ENCODE measurements around the gene MAML3. TPM values are rescaled to one million over a fixed set of nuclear protein-coding genes. Genes with fewer than 3 reads are reported as not detected.

Gene MAML3
- total RNA-seq, 1 experiment from 2014 or later: 12.1 TPM

DNA sequence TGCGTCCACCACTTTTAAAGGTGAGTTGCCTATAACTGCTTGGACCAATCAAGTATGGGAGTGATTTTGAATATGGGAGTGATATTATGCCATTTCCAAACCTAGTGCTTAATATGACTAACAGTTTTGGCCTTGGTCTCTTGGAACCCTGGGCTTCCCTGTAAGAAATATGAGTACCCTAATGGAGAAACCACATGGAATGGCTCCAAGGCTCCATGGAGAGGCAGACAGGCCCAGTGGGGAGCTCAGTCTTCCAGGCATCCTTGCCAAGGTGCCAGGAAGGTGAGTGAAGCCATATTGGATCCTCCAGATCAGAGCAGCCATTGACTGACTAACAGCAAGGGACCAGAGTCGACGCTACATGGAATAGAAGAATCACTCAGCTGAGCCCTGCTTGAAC is 53.2 kb downstream of the MAML3 start:
- no peak overlapping the region for H3K4me3 ChIP-seq (ENCODE audit: low read depth, low read length)
- H3K9me3 ChIP-seq: no peaks in the 10 kb centered on the region
- intact Hi-C loops (cut with micrococcal nuclease; ENCODE audit: unreplicated experiment): no loop called here
- peaks cover 44% of the 10 kb centered on the region for H3K4me1 Mint-ChIP-seq (ENCODE audit: low read depth, unreplicated experiment)
- CTCF ChIA-PET: no interaction called here
- POLR2A ChIA-PET: no interaction called here
- DNase-seq: no peak
- peaks cover 18% of the 10 kb centered on the region for H3K4me1 ChIP-seq
- no peak overlapping the region for H3K4me3 Mint-ChIP-seq (ENCODE audit: unreplicated experiment)
- no peaks in the 10 kb centered on the region for H3K36me3 ChIP-seq (ENCODE audit: control insufficient read depth, insufficient read depth, low read length)
- no peaks in the 10 kb centered on the region for H3K27me3 ChIP-seq (replicated peaks; ENCODE audit: control insufficient read depth, insufficient read depth, low read length)
- BruUV-seq (replicated peaks): no TSS peak
- H3K27ac Mint-ChIP-seq (ENCODE audit: unreplicated experiment): no peak overlapping the region
- H3K27me3 Mint-ChIP-seq (ENCODE audit: insufficient read depth, unreplicated experiment): no peaks in the 10 kb centered on the region
- no peaks in the 10 kb centered on the region for H3K9me3 Mint-ChIP-seq (ENCODE audit: unreplicated experiment)
- TF ChIP-seq, protein P1, sequence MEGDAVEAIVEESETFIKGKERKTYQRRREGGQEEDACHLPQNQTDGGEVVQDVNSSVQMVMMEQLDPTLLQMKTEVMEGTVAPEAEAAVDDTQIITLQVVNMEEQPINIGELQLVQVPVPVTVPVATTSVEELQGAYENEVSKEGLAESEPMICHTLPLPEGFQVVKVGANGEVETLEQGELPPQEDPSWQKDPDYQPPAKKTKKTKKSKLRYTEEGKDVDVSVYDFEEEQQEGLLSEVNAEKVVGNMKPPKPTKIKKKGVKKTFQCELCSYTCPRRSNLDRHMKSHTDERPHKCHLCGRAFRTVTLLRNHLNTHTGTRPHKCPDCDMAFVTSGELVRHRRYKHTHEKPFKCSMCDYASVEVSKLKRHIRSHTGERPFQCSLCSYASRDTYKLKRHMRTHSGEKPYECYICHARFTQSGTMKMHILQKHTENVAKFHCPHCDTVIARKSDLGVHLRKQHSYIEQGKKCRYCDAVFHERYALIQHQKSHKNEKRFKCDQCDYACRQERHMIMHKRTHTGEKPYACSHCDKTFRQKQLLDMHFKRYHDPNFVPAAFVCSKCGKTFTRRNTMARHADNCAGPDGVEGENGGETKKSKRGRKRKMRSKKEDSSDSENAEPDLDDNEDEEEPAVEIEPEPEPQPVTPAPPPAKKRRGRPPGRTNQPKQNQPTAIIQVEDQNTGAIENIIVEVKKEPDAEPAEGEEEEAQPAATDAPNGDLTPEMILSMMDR (IDR thresholded peaks at IDR 0.05; ENCODE audit: insufficient read depth in 1 of 2, low read depth in 1 of 2, low read length in 1 of 2, severe bottlenecking in 1 of 2, unreplicated experiment in 1 of 2): no peak
- no peaks in the 10 kb centered on the region for H3K36me3 Mint-ChIP-seq (ENCODE audit: insufficient read depth, unreplicated experiment)

DNA sequence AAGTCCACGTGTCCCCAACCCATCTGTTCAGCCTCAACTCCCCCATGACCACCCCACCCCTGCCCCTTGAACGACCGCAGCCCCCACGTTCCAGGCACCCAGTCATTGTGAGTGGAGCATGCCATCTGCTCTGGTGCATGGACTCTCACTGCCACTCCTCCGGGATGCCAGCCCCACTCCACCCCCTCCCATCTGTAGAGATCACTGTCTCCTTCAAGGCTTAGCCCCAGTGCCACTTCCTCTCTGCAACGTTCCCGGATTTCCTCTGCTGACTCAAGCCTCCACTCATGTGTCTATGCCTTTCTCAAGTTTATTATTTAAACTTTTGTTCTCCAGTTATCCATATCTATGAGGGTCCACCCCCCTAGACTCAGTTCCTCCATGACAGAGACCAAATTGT is 54.0 kb downstream of the MAML3 start:
- Histone ChIP-seq H3K9me3 (no peaks in the 10 kb centered on the region), H3K36me3 (ENCODE audit: control insufficient read depth, insufficient read depth, low read length) (no peaks in the 10 kb centered on the region), H3K4me3 (ENCODE audit: low read depth, low read length) (no peak overlapping the region), H3K4me1 (peaks cover 19% of the 10 kb centered on the region), H3K27me3 (replicated peaks; ENCODE audit: control insufficient read depth, insufficient read depth, low read length) (no peaks in the 10 kb centered on the region)
- TF ChIP-seq, protein P1 (IDR thresholded peaks at IDR 0.05; ENCODE audit: insufficient read depth in 1 of 2, low read depth in 1 of 2, low read length in 1 of 2, severe bottlenecking in 1 of 2, unreplicated experiment in 1 of 2): no peak
- no peak overlapping the region for H3K27ac Mint-ChIP-seq (ENCODE audit: unreplicated experiment)
- intact Hi-C loops (cut with micrococcal nuclease; ENCODE audit: unreplicated experiment): no loop called here
- no peaks in the 10 kb centered on the region for H3K36me3 Mint-ChIP-seq (ENCODE audit: insufficient read depth, unreplicated experiment)
- BruUV-seq (replicated peaks): no TSS peak
- peaks cover 52% of the 10 kb centered on the region for H3K4me1 Mint-ChIP-seq (ENCODE audit: low read depth, unreplicated experiment)
- POLR2A ChIA-PET: no interaction called here
- CTCF ChIA-PET: no interaction called here
- no peaks in the 10 kb centered on the region for H3K27me3 Mint-ChIP-seq (ENCODE audit: insufficient read depth, unreplicated experiment)
- no peaks in the 10 kb centered on the region for H3K9me3 Mint-ChIP-seq (ENCODE audit: unreplicated experiment)
- no peak for DNase-seq
- no peak overlapping the region for H3K4me3 Mint-ChIP-seq (ENCODE audit: unreplicated experiment)

DNA sequence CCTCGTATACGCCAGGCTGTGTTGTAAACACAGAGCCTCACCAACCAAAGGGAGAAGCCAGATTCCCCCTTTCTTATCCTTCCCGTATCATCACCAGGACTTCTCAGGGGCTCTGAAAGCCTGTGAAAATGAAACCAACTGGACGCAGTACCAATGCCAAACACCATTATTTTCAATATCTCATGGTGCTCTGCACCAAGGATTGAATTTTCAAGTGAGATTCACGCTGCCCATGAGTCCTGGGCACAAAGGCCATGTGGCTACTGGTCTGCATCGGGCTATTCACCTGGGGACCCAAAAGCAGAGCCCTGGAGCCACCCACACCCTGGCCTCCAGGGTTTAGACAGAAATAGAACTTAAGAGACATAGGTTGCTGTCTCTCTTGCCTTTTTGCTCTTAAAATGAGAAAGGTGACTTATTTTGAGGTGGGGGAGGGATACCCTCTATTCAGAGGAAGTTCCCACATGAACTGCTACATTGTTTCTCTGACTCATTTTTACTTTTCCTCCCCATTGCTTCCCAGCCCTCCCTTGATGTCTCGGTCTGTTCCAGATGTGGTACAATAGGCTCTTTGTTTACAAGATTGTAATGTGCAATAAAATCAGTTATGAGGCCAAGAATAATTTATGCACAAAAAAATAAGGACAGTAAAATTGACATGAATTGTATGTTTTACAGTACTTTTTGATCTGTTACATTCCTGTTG is 55.4 kb downstream of the MAML3 start:
- H3K9me3 Mint-ChIP-seq (ENCODE audit: unreplicated experiment): no peaks in the 10 kb centered on the region
- DNase-seq: no peak
- no peaks in the 10 kb centered on the region for H3K36me3 Mint-ChIP-seq (ENCODE audit: insufficient read depth, unreplicated experiment)
- peaks cover 64% of the 10 kb centered on the region for H3K4me1 Mint-ChIP-seq (ENCODE audit: low read depth, unreplicated experiment)
- no TSS peak for BruUV-seq (replicated peaks)
- Histone ChIP-seq H3K4me1 (peaks cover 28% of the 10 kb centered on the region), H3K36me3 (ENCODE audit: control insufficient read depth, insufficient read depth, low read length) (no peaks in the 10 kb centered on the region), H3K4me3 (ENCODE audit: low read depth, low read length) (no peak overlapping the region), H3K27me3 (replicated peaks; ENCODE audit: control insufficient read depth, insufficient read depth, low read length) (no peaks in the 10 kb centered on the region), H3K9me3 (no peaks in the 10 kb centered on the region)
- no peak overlapping the region for H3K27ac Mint-ChIP-seq (ENCODE audit: unreplicated experiment)
- no peak overlapping the region for H3K4me3 Mint-ChIP-seq (ENCODE audit: unreplicated experiment)
- CTCF ChIA-PET: no interaction called here
- POLR2A ChIA-PET: no interaction called here
- H3K27me3 Mint-ChIP-seq (ENCODE audit: insufficient read depth, unreplicated experiment): no peaks in the 10 kb centered on the region
- TF ChIP-seq, protein P1 (IDR thresholded peaks at IDR 0.05; ENCODE audit: insufficient read depth in 1 of 2, low read depth in 1 of 2, low read length in 1 of 2, severe bottlenecking in 1 of 2, unreplicated experiment in 1 of 2): no peak
- intact Hi-C loops (cut with micrococcal nuclease; ENCODE audit: unreplicated experiment): no loop called here

All from Caco-2 (cell line).